B cell (primary cell): ENCODE results near the gene MEG3. TPM values are rescaled to one million over a fixed set of nuclear protein-coding genes. Genes with fewer than 3 reads are reported as not detected.

Source experiments
- ATAC-seq: fragments of 200-7000 bp; cut with Tn5 transposase; one replicate; pipeline ENCODE4 v1.10.0; 2021; ENCODE audit warnings: low read depth, mild to moderate bottlenecking, moderate number of reproducible peaks, moderate library complexity
- CTCF ChIA-PET: fragments of 350-600 bp; sonication (Branson Sonifier 250); formaldehyde crosslinking; loops from one replicate; lab custom pipeline; 2021; ENCODE audit warnings: antibody characterized with exemption, inconsistent platforms; lab: Charles Lee
- POLR2A ChIA-PET: fragments of 350-600 bp; sonication (Branson Sonifier 250); formaldehyde crosslinking; loops from one replicate; lab custom pipeline; 2021; ENCODE audit warnings: antibody characterized with exemption; lab: Charles Lee
- DNase-seq: peaks from one replicate; pipeline ENCODE4 v3.0.0; 2013
- H2AFZ ChIP-seq: 2 replicates; pipeline ENCODE4 v1.6.1; 2012; ENCODE audit warnings: mild to moderate bottlenecking, low read depth, low read length; ENCODE audit not compliant: insufficient read depth, poor library complexity, severe bottlenecking
- H3K27ac ChIP-seq, 2 donors: 1 replicate in 1 of 2; 2 replicates in 1 of 2; pipeline ENCODE4 v1.5.1; 2012 to 2013; ENCODE audit warnings: low read length in 2 of 2, mild to moderate bottlenecking in 2 of 2, moderate library complexity in 1 of 2
- H3K27me3 ChIP-seq, 4 experiments: fragments of 200-600 bp in 1 of 4; sonication (generic) in 1 of 4; replicated peaks in 1 of 4; 1 replicate in 2 of 4; 2 replicates in 2 of 4; pipeline versions ENCODE4 v1.6.1 to v1.7.0; 2013 to 2016; ENCODE audit warnings: low read length in 3 of 4, mild to moderate bottlenecking in 2 of 4, mixed read lengths in 1 of 4, moderate library complexity in 1 of 4; ENCODE audit not compliant: insufficient read depth in 4 of 4, control insufficient read depth in 3 of 4; ENCODE audit errors: control extremely low read depth in 1 of 4
- H3K36me3 ChIP-seq, 2 experiments: replicated peaks in 1 of 2; 1 replicate in 1 of 2; 2 replicates in 1 of 2; pipeline versions ENCODE4 v1.6.1 to v1.7.1; 2013; ENCODE audit warnings: low read length in 1 of 2; ENCODE audit not compliant: insufficient read depth in 2 of 2, control insufficient read depth in 1 of 2; ENCODE audit errors: control extremely low read depth in 1 of 2, extremely low read depth in 1 of 2
- H3K4me1 ChIP-seq, 2 donors: fragments of 200-600 bp in 1 of 2; sonication (generic) in 1 of 2; 1 replicate in 1 of 2; 2 replicates in 1 of 2; pipeline versions ENCODE4 v1.5.1 to v1.6.1; 2013 to 2017; ENCODE audit warnings: low read length in 2 of 2; ENCODE audit not compliant: control insufficient read depth in 2 of 2, insufficient read depth in 2 of 2
- H3K4me2 ChIP-seq: replicated peaks from 2 replicates; pipeline ENCODE3; 2012; ENCODE audit warnings: mild to moderate bottlenecking, low read depth, low read length; ENCODE audit not compliant: poor library complexity, severe bottlenecking
- H3K4me3 ChIP-seq, 5 experiments: fragments of 200-600 bp in 1 of 5; sonication (generic) in 1 of 5; 1 replicate in 3 of 5; 2 replicates in 2 of 5; pipeline versions ENCODE4 v1.5.1 to v1.7.0; 2011 to 2016; ENCODE audit warnings: low read length in 4 of 5, mild to moderate bottlenecking in 4 of 5, low read depth in 2 of 5, control low read depth in 1 of 5, moderate library complexity in 1 of 5; ENCODE audit not compliant: insufficient read depth in 1 of 5; ENCODE audit errors: control extremely low read depth in 1 of 5, extremely low read depth in 1 of 5
- H3K79me2 ChIP-seq: fragments of 200-600 bp; sonication (generic); one replicate; pipeline ENCODE4 v1.6.0; 2016; ENCODE audit warnings: low read length; ENCODE audit not compliant: control insufficient read depth, insufficient read depth
- H3K9ac ChIP-seq: fragments of 200-600 bp; sonication (generic); 2 replicates; pipeline ENCODE4 v1.6.1; 2017; ENCODE audit warnings: mild to moderate bottlenecking, low read length, moderate library complexity
- H3K9me3 ChIP-seq, 3 donors: one replicate each; pipeline versions ENCODE4 v1.6.1 to v1.7.1; 2013; ENCODE audit warnings: low read length in 2 of 3; ENCODE audit not compliant: control insufficient read depth in 2 of 3, insufficient read depth in 1 of 3; ENCODE audit errors: control extremely low read depth in 1 of 3
- H4K20me1 ChIP-seq: 2 replicates; pipeline ENCODE4 v1.6.0; 2012; ENCODE audit warnings: mild to moderate bottlenecking, low read length; ENCODE audit not compliant: insufficient read depth, control insufficient read depth, poor library complexity, severe bottlenecking
- H3K27ac Mint-ChIP-seq: one replicate; pipeline ENCODE4 v1.8.0; 2021; ENCODE audit warnings: mixed read lengths
- H3K27me3 Mint-ChIP-seq: one replicate; pipeline ENCODE4 v1.8.0; 2021; ENCODE audit warnings: mixed read lengths
- H3K4me1 Mint-ChIP-seq: one replicate; pipeline ENCODE4 v1.8.0; 2021; ENCODE audit warnings: mixed read lengths
- H3K4me3 Mint-ChIP-seq: one replicate; pipeline ENCODE4 v1.8.0; 2021; ENCODE audit warnings: mixed read lengths
- H3K9me3 Mint-ChIP-seq: one replicate; pipeline ENCODE4 v1.8.0; 2022; ENCODE audit warnings: mixed read lengths; ENCODE audit not compliant: insufficient read depth
- EZH2 ChIP-seq: IDR thresholded peaks from 2 replicates; pipeline ENCODE4 v1.6.1; 2012; ENCODE audit warnings: borderline replicate concordance, low read depth, mild to moderate bottlenecking, moderate library complexity, low read length; ENCODE audit not compliant: insufficient read depth, poor library complexity, severe bottlenecking
- WGBS: methylation state at CpG from one replicate; pipeline ENCODE4 v1.1.5; 2013; ENCODE audit warnings: missing lambda C conversion rate; ENCODE audit not compliant: insufficient coverage; 5-methylcytosine and 5-hydroxymethylcytosine counted together
- intact Hi-C: fragments of 100-400 bp; cut with micrococcal nuclease; formaldehyde crosslinking; loops from one replicate; pipeline ENCODE4 v1.10.0; 2022
- polyA plus RNA-seq: library from polyadenylated mRNA; depleted of rRNA; stranded (reverse); fragments of >200 nt; gene quantifications from 2 replicates; pipeline ENCODE4 v1.2.3, GENCODE V29; 2012
- total RNA-seq, 2 donors: library from RNA; stranded (reverse); fragments of 120-200 nt in 1 of 2; gene quantifications; 1 replicate in 1 of 2; 2 replicates in 1 of 2; pipeline versions ENCODE4 v1.2.3 to v1.2.4, GENCODE V29; 2013 to 2022
- TF ChIP-seq, protein P1 (sequence below): fragments of 200-600 bp; IDR thresholded peaks from one replicate; pipeline ENCODE4 v1.8.0; 2022; ENCODE audit warnings: antibody characterized with exemption, mild to moderate bottlenecking

MEG3 gene
- total and polyA plus RNA-seq, 2 donors (not counting 1 experiment from before 2014, with no cell fraction given) = 0.13 TPM; not detected in 1

DNA sequence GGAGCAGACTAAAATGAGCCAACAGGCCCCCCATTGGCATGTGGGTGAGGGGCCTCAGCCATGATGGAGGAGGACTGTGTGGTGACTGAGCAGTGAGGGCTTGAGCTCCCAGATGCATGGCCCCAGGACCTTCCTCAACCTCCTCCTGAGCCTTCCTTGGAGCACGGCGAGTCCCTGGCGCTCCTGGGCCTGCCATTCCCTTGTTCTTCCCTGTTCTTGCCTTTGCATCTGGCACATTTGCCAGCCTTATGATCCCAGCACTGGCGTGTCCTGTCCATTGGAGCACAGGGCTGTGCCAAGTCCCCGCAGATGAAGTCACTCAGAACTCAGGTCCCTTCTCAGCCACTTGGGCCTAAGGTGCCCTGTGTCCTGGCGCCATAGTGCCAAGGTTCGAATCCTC lies 40.3 kb upstream of the MEG3 start:
- DNase-seq (no peak), ATAC-seq (no peak)
- no peaks in the 10 kb centered on the region for H3K4me1 Mint-ChIP-seq
- no peak for TF ChIP-seq EZH2
- TF ChIP-seq, protein P1, sequence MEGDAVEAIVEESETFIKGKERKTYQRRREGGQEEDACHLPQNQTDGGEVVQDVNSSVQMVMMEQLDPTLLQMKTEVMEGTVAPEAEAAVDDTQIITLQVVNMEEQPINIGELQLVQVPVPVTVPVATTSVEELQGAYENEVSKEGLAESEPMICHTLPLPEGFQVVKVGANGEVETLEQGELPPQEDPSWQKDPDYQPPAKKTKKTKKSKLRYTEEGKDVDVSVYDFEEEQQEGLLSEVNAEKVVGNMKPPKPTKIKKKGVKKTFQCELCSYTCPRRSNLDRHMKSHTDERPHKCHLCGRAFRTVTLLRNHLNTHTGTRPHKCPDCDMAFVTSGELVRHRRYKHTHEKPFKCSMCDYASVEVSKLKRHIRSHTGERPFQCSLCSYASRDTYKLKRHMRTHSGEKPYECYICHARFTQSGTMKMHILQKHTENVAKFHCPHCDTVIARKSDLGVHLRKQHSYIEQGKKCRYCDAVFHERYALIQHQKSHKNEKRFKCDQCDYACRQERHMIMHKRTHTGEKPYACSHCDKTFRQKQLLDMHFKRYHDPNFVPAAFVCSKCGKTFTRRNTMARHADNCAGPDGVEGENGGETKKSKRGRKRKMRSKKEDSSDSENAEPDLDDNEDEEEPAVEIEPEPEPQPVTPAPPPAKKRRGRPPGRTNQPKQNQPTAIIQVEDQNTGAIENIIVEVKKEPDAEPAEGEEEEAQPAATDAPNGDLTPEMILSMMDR = no peak
- Histone ChIP-seq H3K4me3 (no peak overlapping the region), H3K27ac (no peak overlapping the region), H4K20me1 (no peaks in the 10 kb centered on the region), H3K36me3 (no peaks in the 10 kb centered on the region), H2AFZ (no peak overlapping the region), H3K4me1 (no peaks in the 10 kb centered on the region), H3K4me2 (no peak overlapping the region), H3K79me2 (no peaks in the 10 kb centered on the region), H3K9me3 (peaks cover 0 to 4% (median 0%) of the 10 kb centered on the region in 3 donors), H3K9ac (no peak overlapping the region), H3K27me3 (no peaks in the 10 kb centered on the region)
- no peak overlapping the region for H3K4me3 Mint-ChIP-seq
- no peaks in the 10 kb centered on the region for H3K9me3 Mint-ChIP-seq
- ChIA-PET POLR2A (no interaction called here), CTCF (no interaction called here)
- intact Hi-C loops = no loop called here
- H3K27me3 Mint-ChIP-seq = no peaks in the 10 kb centered on the region
- WGBS = 97% methylated on average over 7 of the region's 7 CpGs
- H3K27ac Mint-ChIP-seq = no peak overlapping the region

DNA sequence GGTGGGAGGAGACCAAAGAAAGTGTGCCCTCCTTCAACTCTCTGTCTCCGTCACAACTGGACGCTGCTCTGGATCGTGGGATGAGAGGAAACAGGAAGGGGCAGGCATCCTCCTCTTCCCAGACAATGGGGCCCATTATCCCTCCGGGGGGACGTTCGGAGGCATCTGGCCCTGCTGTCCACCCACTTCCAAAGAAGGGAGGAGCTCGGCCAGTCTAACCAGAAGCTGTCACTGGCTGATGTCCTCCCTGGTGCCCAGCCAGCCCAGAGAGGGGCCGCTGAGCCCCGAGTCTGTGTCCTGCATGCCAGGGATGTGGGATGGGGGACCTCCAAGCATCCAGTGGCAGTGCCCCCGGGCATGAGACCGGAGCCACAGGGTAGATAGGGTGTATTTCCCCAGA lies 39.8 kb upstream of the MEG3 start:
- no peak overlapping the region for H3K9ac ChIP-seq
- H3K27me3 Mint-ChIP-seq = no peaks in the 10 kb centered on the region
- POLR2A ChIA-PET = no interaction called here

More for the DNA sequence above, 39.8 kb upstream of the MEG3 start:
- TF ChIP-seq, protein P1 = no peak
- no peak for TF ChIP-seq EZH2
- Histone ChIP-seq H2AFZ (no peak overlapping the region), H3K9me3 (peaks cover 0 to 4% (median 0%) of the 10 kb centered on the region in 3 donors), H3K4me1 (no peaks in the 10 kb centered on the region), H4K20me1 (no peaks in the 10 kb centered on the region), H3K4me3 (no peak overlapping the region), H3K4me2 (no peak overlapping the region), H3K36me3 (no peaks in the 10 kb centered on the region), H3K27ac (no peak overlapping the region), H3K27me3 (no peaks in the 10 kb centered on the region), H3K79me2 (no peaks in the 10 kb centered on the region)
- no peaks in the 10 kb centered on the region for H3K4me1 Mint-ChIP-seq
- CTCF ChIA-PET = no interaction called here
- H3K27ac Mint-ChIP-seq = no peak overlapping the region
- no peak for ATAC-seq
- H3K4me3 Mint-ChIP-seq = no peak overlapping the region
- WGBS = 91% methylated on average over 11 of the region's 11 CpGs
- intact Hi-C loops = no loop called here
- no peak for DNase-seq
- no peaks in the 10 kb centered on the region for H3K9me3 Mint-ChIP-seq
